Right atrium auricular region (tissue), 2 donors: ENCODE measurements around the gene TUT1. TPM values are rescaled to one million over a fixed set of nuclear protein-coding genes. Genes with fewer than 3 reads are reported as not detected.

Experiments used
- DNase-seq: peaks from one replicate; pipeline ENCODE4 v3.0.0-alpha.2; 2019; ENCODE audit warnings: low spot score
- H3K27ac ChIP-seq, 2 donors: fragments of 200-600 bp; sonication (generic); 1 replicate in 1 of 2; 2 replicates in 1 of 2; pipeline ENCODE4 v1.5.1; 2016 to 2019
- H3K27me3 ChIP-seq, 2 donors: fragments of 200-600 bp; sonication (generic); one replicate each; pipeline versions ENCODE4 v1.5.1 to v1.6.0; 2017 to 2019
- H3K36me3 ChIP-seq: fragments of 200-600 bp; sonication (generic); one replicate; pipeline ENCODE4 v1.5.1; 2016
- H3K4me1 ChIP-seq, 2 donors: fragments of 200-600 bp; sonication (generic); one replicate each; pipeline versions ENCODE4 v1.5.1 to v1.6.0; 2017 to 2019
- H3K4me3 ChIP-seq, 2 donors: fragments of 200-600 bp; sonication (generic); 1 replicate in 1 of 2; 2 replicates in 1 of 2; pipeline ENCODE4 v1.5.1; 2017 to 2019; ENCODE audit warnings: mild to moderate bottlenecking in 1 of 2, moderate library complexity in 1 of 2
- H3K9me3 ChIP-seq, 2 donors: fragments of 200-600 bp; sonication (generic); one replicate each; pipeline ENCODE4 v1.5.1; 2019
- CTCF ChIP-seq, 2 donors: fragments of 200-600 bp; sonication (generic); IDR thresholded peaks; one replicate each; pipeline ENCODE4 v1.5.1; 2019; ENCODE audit warnings: antibody characterized with exemption in 2 of 2
- total RNA-seq, 2 donors: library from RNA; depleted of rRNA; stranded (reverse); fragments of >200 nt; gene quantifications; one replicate each; pipeline ENCODE4 v1.1.0, GENCODE V29; 2016

The TUT1 gene
- total RNA-seq, 2 donors from 2014 or later, result 5.4 to 5.7 TPM

GRCh38 chr11:62607714-62608113 lies 16.4 kb upstream of the TUT1 start:
- DNase-seq, result no peak
- no peak overlapping the region for H3K4me3 ChIP-seq
- peaks cover 0 to 29% of the 10 kb centered on the region in 2 donors for H3K4me1 ChIP-seq
- peaks cover 19% of the 10 kb centered on the region for H3K36me3 ChIP-seq
- no peaks in the 10 kb centered on the region for H3K9me3 ChIP-seq
- H3K27ac ChIP-seq, result no peak overlapping the region
- H3K27me3 ChIP-seq, result no peaks in the 10 kb centered on the region
- no peak for TF ChIP-seq CTCF (IDR thresholded peaks at IDR 0.05)

- TF ChIP-seq CTCF (IDR thresholded peaks at IDR 0.05), result no peak
- H3K27me3 ChIP-seq, result no peaks in the 10 kb centered on the region
- no peak overlapping the region for H3K4me3 ChIP-seq
- peaks cover 0 to 26% of the 10 kb centered on the region in 2 donors for H3K4me1 ChIP-seq
- peaks cover 19% of the 10 kb centered on the region for H3K36me3 ChIP-seq
- H3K27ac ChIP-seq, result no peak overlapping the region
- DNase-seq, result no peak
- H3K9me3 ChIP-seq, result no peaks in the 10 kb centered on the region
Observed at GRCh38 chr11:62605902-62606301, 14.6 kb upstream of the TUT1 start.

GRCh38 chr11:62605467-62605866 lies 14.1 kb upstream of the TUT1 start:
- H3K36me3 ChIP-seq, result peaks cover 19% of the 10 kb centered on the region

GRCh38 chr11:62604460-62605120 lies 13.3 kb upstream of the TUT1 start:
- H3K4me1 ChIP-seq, result peaks cover 0 to 30% of the 10 kb centered on the region in 2 donors
- TF ChIP-seq CTCF (IDR thresholded peaks at IDR 0.05), result no peak
- H3K27me3 ChIP-seq, result no peaks in the 10 kb centered on the region
- no peak for DNase-seq
- no peak overlapping the region for H3K4me3 ChIP-seq
- H3K36me3 ChIP-seq, result peaks cover 19% of the 10 kb centered on the region
- H3K9me3 ChIP-seq, result no peaks in the 10 kb centered on the region
- H3K27ac ChIP-seq, result no peak overlapping the region

More at GRCh38 chr11:62605467-62605866, 14.1 kb upstream of the TUT1 start:
- H3K4me1 ChIP-seq, result peaks cover 0 to 26% of the 10 kb centered on the region in 2 donors
- H3K9me3 ChIP-seq, result no peaks in the 10 kb centered on the region
- no peak for TF ChIP-seq CTCF (IDR thresholded peaks at IDR 0.05)
- H3K27ac ChIP-seq, result no peak overlapping the region
- no peaks in the 10 kb centered on the region for H3K27me3 ChIP-seq
- no peak overlapping the region for H3K4me3 ChIP-seq
- no peak for DNase-seq

- DNase-seq, result no peak
Observed at GRCh38 chr11:62603776-62604299, 12.5 kb upstream of the TUT1 start.

More at GRCh38 chr11:62603776-62604299, 12.5 kb upstream of the TUT1 start:
- TF ChIP-seq CTCF (IDR thresholded peaks at IDR 0.05), result no peak
- Histone ChIP-seq H3K27ac (no peak overlapping the region), H3K9me3 (no peaks in the 10 kb centered on the region), H3K4me3 (no peak overlapping the region), H3K4me1 (peaks cover 0 to 38% of the 10 kb centered on the region in 2 donors), H3K27me3 (no peaks in the 10 kb centered on the region), H3K36me3 (peaks cover 19% of the 10 kb centered on the region)
